ENCODE results near the gene MAST4.

GRCh38 chr5:66789434-66789833 is 193.2 kb downstream of the MAST4 start:
- TF ChIP-seq POLR2A (IDR thresholded peaks at IDR 0.05; ENCODE audit: low read depth, low read length) (no peak), TAF1 (IDR thresholded peaks at IDR 0.05; ENCODE audit: low read depth, low read length) (no peak), POLR2AphosphoS5 (IDR thresholded peaks at IDR 0.05; ENCODE audit: low read depth, low read length) (no peak), PAX5 (IDR thresholded peaks at IDR 0.05; ENCODE audit: insufficient read depth, low read length, severe bottlenecking) (no peak), SPI1 (IDR thresholded peaks at IDR 0.05; ENCODE audit: low read depth, low read length) (no peak), POU2F2 (IDR thresholded peaks at IDR 0.05; ENCODE audit: low read depth, low read length) (no peak)

Measured in GM12891 (cell line).